ENCODE data around the gene MBD5.

MBD5 gene

DNA sequence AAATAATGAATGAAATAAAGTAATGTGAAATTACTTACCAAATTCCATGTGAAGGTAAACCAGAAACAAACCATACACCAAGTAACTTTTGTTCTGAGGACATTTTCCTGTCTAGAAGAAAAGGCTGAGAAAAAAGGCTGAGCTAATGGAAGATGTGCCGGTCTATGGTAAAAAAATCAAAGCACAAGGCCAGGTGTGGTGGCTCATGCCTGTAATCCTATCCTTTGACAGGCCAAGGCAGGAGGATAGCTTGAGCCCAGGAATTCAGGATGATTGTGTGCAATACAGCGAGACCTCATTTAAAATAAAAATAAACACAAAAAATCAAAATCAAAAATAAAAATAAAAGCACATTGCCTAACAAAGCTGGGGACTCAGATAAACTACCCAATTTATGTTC, 7.0 kb upstream of the MBD5 start:
- H3K27ac ChIP-seq: no peak overlapping the region
- TF ChIP-seq, protein P1, sequence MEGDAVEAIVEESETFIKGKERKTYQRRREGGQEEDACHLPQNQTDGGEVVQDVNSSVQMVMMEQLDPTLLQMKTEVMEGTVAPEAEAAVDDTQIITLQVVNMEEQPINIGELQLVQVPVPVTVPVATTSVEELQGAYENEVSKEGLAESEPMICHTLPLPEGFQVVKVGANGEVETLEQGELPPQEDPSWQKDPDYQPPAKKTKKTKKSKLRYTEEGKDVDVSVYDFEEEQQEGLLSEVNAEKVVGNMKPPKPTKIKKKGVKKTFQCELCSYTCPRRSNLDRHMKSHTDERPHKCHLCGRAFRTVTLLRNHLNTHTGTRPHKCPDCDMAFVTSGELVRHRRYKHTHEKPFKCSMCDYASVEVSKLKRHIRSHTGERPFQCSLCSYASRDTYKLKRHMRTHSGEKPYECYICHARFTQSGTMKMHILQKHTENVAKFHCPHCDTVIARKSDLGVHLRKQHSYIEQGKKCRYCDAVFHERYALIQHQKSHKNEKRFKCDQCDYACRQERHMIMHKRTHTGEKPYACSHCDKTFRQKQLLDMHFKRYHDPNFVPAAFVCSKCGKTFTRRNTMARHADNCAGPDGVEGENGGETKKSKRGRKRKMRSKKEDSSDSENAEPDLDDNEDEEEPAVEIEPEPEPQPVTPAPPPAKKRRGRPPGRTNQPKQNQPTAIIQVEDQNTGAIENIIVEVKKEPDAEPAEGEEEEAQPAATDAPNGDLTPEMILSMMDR (conservative IDR thresholded peaks at IDR 0.05; ENCODE audit: low read depth): no peak
- POLR2A ChIA-PET (ENCODE audit: low non-redundant PET): no interaction called here
- CTCF ChIA-PET: no interaction called here
- no peak for DNase-seq (ENCODE audit: low spot score)

DNA sequence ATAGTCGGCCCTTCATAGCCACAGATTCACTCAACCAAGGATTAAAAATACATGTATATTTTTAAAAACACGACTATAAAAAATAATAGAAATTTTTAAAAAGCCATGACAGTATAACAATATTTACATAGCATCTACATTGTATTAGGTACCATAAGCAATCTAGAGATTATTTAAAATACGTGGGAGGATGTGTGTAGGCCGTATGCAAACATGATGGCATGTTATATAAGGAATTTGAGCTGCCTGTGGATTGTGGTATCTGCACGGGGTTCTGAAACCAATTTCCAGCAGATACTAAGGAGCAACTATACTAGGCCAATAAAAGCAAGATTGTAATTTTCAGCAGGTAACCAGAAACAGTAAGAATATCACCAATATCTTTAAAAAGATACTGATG, 6.3 kb upstream of the MBD5 start:
- POLR2A ChIA-PET (ENCODE audit: low non-redundant PET): no interaction called here
- no peak for DNase-seq (ENCODE audit: low spot score)
- H3K27ac ChIP-seq: no peak overlapping the region
- CTCF ChIA-PET: no interaction called here
- TF ChIP-seq, protein P1 (conservative IDR thresholded peaks at IDR 0.05; ENCODE audit: low read depth): no peak

DNA sequence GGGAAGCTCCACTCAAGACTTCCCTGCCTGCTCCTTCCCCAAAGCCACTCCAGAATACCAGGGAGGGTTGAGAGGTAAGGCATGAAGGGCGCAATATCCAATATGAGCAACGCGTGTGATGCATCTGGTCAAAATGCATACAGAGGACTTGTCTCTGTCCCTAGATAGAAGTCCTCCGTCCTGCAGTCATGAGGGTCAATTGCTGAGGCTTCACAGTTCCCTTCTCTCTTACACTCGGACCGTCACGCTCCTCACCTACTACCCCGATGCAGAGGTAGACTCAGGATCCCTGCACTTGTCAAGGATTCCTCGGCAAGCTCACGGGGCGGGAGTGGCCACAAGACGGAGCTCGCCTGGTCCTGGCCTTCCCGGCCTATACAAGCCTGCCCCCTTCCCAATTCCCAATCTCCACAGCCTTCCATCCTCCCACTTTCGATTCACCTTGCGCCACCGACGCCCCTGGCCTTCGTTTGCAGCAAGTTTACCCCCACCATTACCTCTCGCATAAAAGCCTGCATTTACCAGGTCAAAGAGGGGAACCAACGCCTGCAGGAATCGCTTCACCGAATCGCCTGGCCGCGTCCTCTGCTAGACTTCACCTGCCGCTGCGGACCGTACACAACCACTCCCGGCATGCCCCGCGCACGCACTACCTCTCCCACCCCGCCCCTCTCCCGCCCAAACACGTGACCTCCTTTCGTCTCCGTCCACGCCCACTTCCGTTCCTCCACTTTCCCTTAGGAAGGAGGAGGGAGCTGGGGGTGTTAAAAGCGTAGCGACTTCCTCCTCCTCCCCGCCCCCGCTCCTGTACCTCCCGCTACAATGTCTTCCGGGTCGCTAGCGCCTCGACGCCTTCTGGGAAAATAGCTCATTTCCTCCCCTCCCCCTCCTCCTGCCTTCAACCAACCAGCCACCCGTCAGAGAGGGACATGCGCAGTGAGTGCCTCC, 506 bp upstream of the MBD5 start, which contains the start of gene ORC4:
Gene ORC4 (minus strand): TSS at position 627 of the 948 bp plus-strand sequence. CDS start 44,779 bp downstream, outside the sequence.
- ChIA-PET CTCF (interaction anchor here (0.6 to 2.1 kb wide), 7 partner anchors 10 to 921 kb away, joined by 3 to 7 read pairs (median 4); no protein-coding TSS in a partner anchor), POLR2A (ENCODE audit: low non-redundant PET) (interaction anchor here (0.6 kb wide), 1 partner anchor 13 kb away, joined by 6 read pairs; no protein-coding TSS in a partner anchor)
- TF ChIP-seq, protein P1 (conservative IDR thresholded peaks at IDR 0.05; ENCODE audit: low read depth): peak; percentile 70
- DNase-seq (ENCODE audit: low spot score): peak; percentile 96
- peak within 1 kb of the TSS; percentile 92 for H3K27ac ChIP-seq

DNA sequence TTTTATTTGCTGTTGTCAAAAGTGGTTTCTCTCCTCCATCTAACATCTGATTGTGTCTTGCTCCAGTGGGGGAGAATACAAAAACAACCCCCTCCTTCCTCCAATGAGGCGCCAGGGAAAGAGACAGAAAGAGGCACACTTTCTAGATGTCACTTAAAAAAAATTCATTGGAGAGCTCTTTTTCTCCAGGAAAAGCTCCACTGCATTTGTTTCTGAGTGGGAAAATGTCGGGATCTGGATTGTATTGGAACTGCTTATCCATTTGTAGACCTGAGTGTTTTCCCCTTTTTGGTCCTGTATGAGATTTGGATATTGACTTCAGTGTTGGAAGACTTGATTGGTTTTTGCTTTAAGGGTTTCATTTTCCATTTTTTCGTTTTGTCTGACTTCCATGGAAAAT, 995 bp downstream of the MBD5 start:
- TF ChIP-seq, protein P1 (conservative IDR thresholded peaks at IDR 0.05; ENCODE audit: low read depth): no peak
- peak overlapping the region; percentile 92 for H3K27ac ChIP-seq
- ChIA-PET CTCF (no interaction called here), POLR2A (ENCODE audit: low non-redundant PET) (no interaction called here)
- no peak for DNase-seq (ENCODE audit: low spot score)

DNA sequence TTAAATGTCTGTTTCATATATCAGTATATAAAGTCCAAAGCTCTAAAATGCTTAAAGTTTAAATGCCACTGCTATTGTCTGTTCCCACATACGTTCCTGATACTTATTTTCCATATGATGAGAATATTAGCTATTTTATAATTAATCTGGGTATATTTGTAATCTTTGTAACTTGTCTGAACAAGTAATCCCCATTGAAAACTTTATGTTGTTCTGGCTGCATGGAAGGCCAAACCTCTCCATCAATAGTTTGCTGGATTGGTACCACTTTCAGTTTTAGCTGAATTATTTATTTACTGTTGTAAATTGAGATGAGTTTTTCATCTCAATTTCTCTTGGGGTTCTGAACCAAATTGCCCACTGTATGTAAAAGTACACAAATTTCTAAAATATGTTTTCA, 1.5 kb downstream of the MBD5 start:
- no peak overlapping the region for H3K27ac ChIP-seq
- CTCF ChIA-PET: no interaction called here
- no peak for DNase-seq (ENCODE audit: low spot score)
- TF ChIP-seq, protein P1 (conservative IDR thresholded peaks at IDR 0.05; ENCODE audit: low read depth): no peak
- POLR2A ChIA-PET (ENCODE audit: low non-redundant PET): no interaction called here

DNA sequence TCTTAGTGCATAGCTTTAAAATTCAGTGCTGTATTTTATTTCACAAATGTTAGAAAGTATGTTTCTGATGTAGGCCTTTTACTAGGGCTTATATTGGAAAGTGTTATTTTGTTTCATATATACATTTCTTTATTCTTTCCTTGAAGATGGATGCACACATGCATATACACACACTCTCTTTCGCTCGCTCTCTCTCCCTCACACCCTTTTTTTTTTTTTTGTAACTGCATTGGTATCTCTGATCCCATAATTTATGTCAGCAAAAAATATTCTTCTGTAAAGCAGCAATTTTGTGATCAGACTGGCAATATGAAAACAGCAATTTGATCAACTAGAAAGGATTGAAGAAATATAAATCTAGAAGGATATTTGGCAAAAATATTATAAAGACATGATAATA, 2.0 kb downstream of the MBD5 start:
- H3K27ac ChIP-seq: no peak overlapping the region
- ChIA-PET POLR2A (ENCODE audit: low non-redundant PET) (no interaction called here), CTCF (interaction anchor here (0.7 kb wide), 1 partner anchor 1731 kb away, joined by 7 read pairs; no protein-coding TSS in a partner anchor)
- TF ChIP-seq, protein P1 (conservative IDR thresholded peaks at IDR 0.05; ENCODE audit: low read depth): no peak
- DNase-seq (ENCODE audit: low spot score): no peak
